HG03521 (cell line): ENCODE results near the gene HOXC5.

Experiments used
- ATAC-seq: cut with Tn5 transposase; IDR thresholded peaks from one replicate; pipeline ENCODE4 v1.9.1; 2021; ENCODE audit warnings: mild to moderate bottlenecking, moderate library complexity; ENCODE audit not compliant: unreplicated experiment

Gene HOXC5

GRCh38 chr12:54019091-54019811, 13.6 kb upstream of the HOXC5 start:
- no peak for ATAC-seq

GRCh38 chr12:54019924-54020590, 12.8 kb upstream of the HOXC5 start:
- no peak for ATAC-seq

- no peak for ATAC-seq
These were observed 12.1 kb upstream of the HOXC5 start for GRCh38 chr12:54020591-54021405.

GRCh38 chr12:54021432-54022013, 11.3 kb upstream of the HOXC5 start:
- ATAC-seq: no peak

GRCh38 chr12:54022960-54023884, 9.6 kb upstream of the HOXC5 start:
- ATAC-seq: no peak

- no peak for ATAC-seq
These were observed 8.7 kb upstream of the HOXC5 start for GRCh38 chr12:54024127-54024526.

- ATAC-seq: no peak
These were observed 8.1 kb upstream of the HOXC5 start for GRCh38 chr12:54024581-54025305.

GRCh38 chr12:54025499-54026405, 7.1 kb upstream of the HOXC5 start:
- no peak for ATAC-seq

- no peak for ATAC-seq
These were observed 6.0 kb upstream of the HOXC5 start for GRCh38 chr12:54026640-54027441.

- ATAC-seq: no peak
These were observed 5.4 kb upstream of the HOXC5 start for GRCh38 chr12:54027442-54027786.

GRCh38 chr12:54028314-54029201, 4.3 kb upstream of the HOXC5 start, which contains the start of gene HOXC6:
HOXC6 (plus strand) TSS chr12:54028440; CDS start chr12:54028522, 82 bp downstream.
- no peak for ATAC-seq

GRCh38 chr12:54029529-54030441, 3.1 kb upstream of the HOXC5 start:
- no peak for ATAC-seq

- no peak for ATAC-seq
These were observed 2.4 kb upstream of the HOXC5 start for GRCh38 chr12:54030442-54030801.

- no peak for ATAC-seq
These were observed 1.9 kb upstream of the HOXC5 start for GRCh38 chr12:54030889-54031471.

- ATAC-seq: no peak
These were observed 1.4 kb upstream of the HOXC5 start for GRCh38 chr12:54031480-54031879.
